GM18505 (cell line): ENCODE measurements around the gene APBB1IP.

Experiments used
- ATAC-seq: cut with Tn5 transposase; IDR thresholded peaks from one replicate; pipeline ENCODE4 v1.9.1; 2021; ENCODE audit not compliant: unreplicated experiment
- POLR2A ChIP-seq: IDR thresholded peaks from 4 replicates; pipeline ENCODE4 v1.6.1; 2011; ENCODE audit warnings: borderline replicate concordance; ENCODE audit not compliant: insufficient read depth, insufficient read length; ENCODE audit errors: extremely low read depth

The APBB1IP gene

DNA sequence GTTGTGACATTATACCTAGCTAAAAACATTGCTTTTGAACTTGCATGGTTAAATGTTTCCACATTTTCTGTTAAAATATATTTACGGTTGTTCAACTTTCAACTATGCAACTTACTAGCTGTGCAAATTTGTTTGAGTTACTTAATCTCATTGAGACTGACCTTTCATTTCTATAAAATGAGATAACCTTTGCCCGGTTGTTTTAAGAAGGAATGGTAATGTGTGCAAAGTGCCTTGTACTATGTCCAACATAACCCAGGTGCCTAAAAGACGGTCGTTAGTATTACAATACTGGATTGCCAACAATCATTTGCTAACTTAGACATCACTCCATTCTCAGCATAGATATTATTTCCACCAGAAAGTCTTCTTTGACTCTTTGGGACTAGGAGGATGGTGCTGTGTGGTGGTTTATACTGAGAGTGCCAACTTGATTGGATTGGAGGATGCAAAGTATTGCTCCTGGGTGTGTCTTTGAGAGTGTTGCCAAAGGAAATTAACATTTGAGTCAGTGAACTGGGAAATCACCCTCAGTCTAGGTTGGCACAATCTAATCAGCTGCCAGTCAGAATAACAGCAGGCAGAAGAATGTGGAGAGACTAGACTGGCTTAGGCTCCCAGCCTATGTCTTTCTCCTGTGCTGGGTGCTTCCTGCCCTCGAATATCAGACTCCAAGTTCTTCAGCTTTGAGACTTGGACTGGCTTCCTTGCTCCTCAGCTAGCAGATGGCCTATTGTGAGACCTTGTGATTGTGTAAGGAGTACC lies 174.2 kb downstream of the APBB1IP start:
- TF ChIP-seq POLR2A, result no peak
- no peak for ATAC-seq
